HepG2 (cell line): ENCODE results near the gene PTGR2. TPM values are rescaled to one million over a fixed set of nuclear protein-coding genes. Genes with fewer than 3 reads are reported as not detected.

ENCODE experiments used
- BCLAF1 ChIP-seq: fragments of 450-650 bp; IDR thresholded peaks from 2 replicates; pipeline ENCODE4 v1.6.1; 2017; ENCODE audit warnings: mild to moderate bottlenecking
- DR1 ChIP-seq: sonication (generic); formaldehyde crosslinking; IDR thresholded peaks from 2 replicates; pipeline ENCODE4 v1.8.0; 2021; ENCODE audit warnings: mild to moderate bottlenecking, missing genetic modification reagents, inconsistent platforms
- EEA1 ChIP-seq: sonication (generic); formaldehyde crosslinking; IDR thresholded peaks from 2 replicates; pipeline ENCODE4 v1.5.1; 2020; ENCODE audit warnings: mild to moderate bottlenecking, missing genetic modification reagents, borderline replicate concordance
- ELF4 ChIP-seq: sonication (generic); formaldehyde crosslinking; IDR thresholded peaks from 2 replicates; pipeline ENCODE4 v1.5.0; 2020; ENCODE audit warnings: missing genetic modification reagents, mild to moderate bottlenecking, moderate library complexity, borderline replicate concordance
- FOXM1 ChIP-seq: sonication (generic); formaldehyde crosslinking; IDR thresholded peaks from 2 replicates; pipeline ENCODE4 v1.5.0; 2020; ENCODE audit warnings: missing genetic modification reagents
- FOXP1 ChIP-seq, 2 experiments: fragments of 450-650 bp in 1 of 2; IDR thresholded peaks; 2 replicates each; pipeline ENCODE4 v1.6.1; 2017 to 2018; ENCODE audit warnings: antibody characterized with exemption in 1 of 2
- HMG20A ChIP-seq: IDR thresholded peaks from 2 replicates; pipeline ENCODE4 v1.6.1; 2016; ENCODE audit warnings: borderline replicate concordance
- MAFF ChIP-seq: IDR thresholded peaks from 2 replicates; pipeline ENCODE4 v1.6.1; 2011; ENCODE audit warnings: low read depth, low read length, improper control_type of control experiment
- NRL ChIP-seq: sonication (generic); formaldehyde crosslinking; IDR thresholded peaks from 2 replicates; pipeline ENCODE4 v1.5.0; 2020; ENCODE audit warnings: missing genetic modification reagents, mild to moderate bottlenecking, moderate library complexity, borderline replicate concordance
- POLR2G ChIP-seq: fragments of 200-400 bp; formaldehyde crosslinking; IDR thresholded peaks from 2 replicates; pipeline ENCODE4 v1.6.1; 2018; ENCODE audit warnings: mild to moderate bottlenecking, low read depth, low read length, moderate library complexity
- PRPF4 ChIP-seq: fragments of 200-400 bp; formaldehyde crosslinking; IDR thresholded peaks from 2 replicates; pipeline ENCODE4 v1.6.1; 2016; ENCODE audit warnings: low read length, low read depth; ENCODE audit not compliant: poor library complexity, severe bottlenecking
- SKI ChIP-seq: fragments of 450-650 bp; IDR thresholded peaks from one replicate; pipeline ENCODE4 v1.6.1; 2018; ENCODE audit warnings: mild to moderate bottlenecking; ENCODE audit not compliant: partially characterized antibody
- SNAI1 ChIP-seq: sonication (generic); formaldehyde crosslinking; IDR thresholded peaks from 2 replicates; pipeline ENCODE4 v1.5.0; 2020; ENCODE audit warnings: mild to moderate bottlenecking, missing genetic modification reagents, borderline replicate concordance
- ZNF17 ChIP-seq: sonication (generic); formaldehyde crosslinking; IDR thresholded peaks from 2 replicates; pipeline ENCODE4 v1.5.0; 2020; ENCODE audit warnings: mild to moderate bottlenecking, missing genetic modification reagents
- ZNF331 ChIP-seq: sonication (generic); formaldehyde crosslinking; IDR thresholded peaks from 2 replicates; pipeline ENCODE4 v1.4.0; 2020; ENCODE audit warnings: missing genetic modification reagents
- ZNF549 ChIP-seq: sonication (generic); formaldehyde crosslinking; IDR thresholded peaks from 2 replicates; pipeline ENCODE4 v1.5.0; 2020; ENCODE audit warnings: missing genetic modification reagents
- ZNF562 ChIP-seq: sonication (generic); formaldehyde crosslinking; IDR thresholded peaks from 2 replicates; pipeline ENCODE4 v1.8.0; 2022; ENCODE audit warnings: missing genetic modification reagents, borderline replicate concordance
- ZNF564 ChIP-seq: sonication (generic); formaldehyde crosslinking; IDR thresholded peaks from 2 replicates; pipeline ENCODE4 v1.8.1; 2023; ENCODE audit warnings: mild to moderate bottlenecking, missing genetic modification reagents
- ZNF567 ChIP-seq: sonication (generic); formaldehyde crosslinking; IDR thresholded peaks from 2 replicates; pipeline ENCODE4 v1.8.1; 2023; ENCODE audit warnings: mild to moderate bottlenecking, missing genetic modification reagents, borderline replicate concordance
- ZNF674 ChIP-seq: sonication (generic); formaldehyde crosslinking; IDR thresholded peaks from 2 replicates; pipeline ENCODE4 v1.5.0; 2020; ENCODE audit warnings: low read depth, mild to moderate bottlenecking, missing genetic modification reagents
- ZNF768 ChIP-seq: sonication (generic); formaldehyde crosslinking; IDR thresholded peaks from 2 replicates; pipeline ENCODE4 v1.4.0; 2020; ENCODE audit warnings: missing genetic modification reagents
- ZNF841 ChIP-seq: sonication (generic); formaldehyde crosslinking; IDR thresholded peaks from 2 replicates; pipeline ENCODE4 v1.8.1; 2023; ENCODE audit warnings: missing genetic modification reagents, borderline replicate concordance
- polyA plus RNA-seq, 8 experiments: library from polyadenylated mRNA; depleted of rRNA in 3 of 8; stranded (reverse) in 7 of 8; unstranded in 1 of 8; fragments of >200 nt; fragmentation: Illumina TruSeq in 4 of 8; extraction: Trizol in 4 of 8; gene quantifications; 2 replicates each; pipeline versions ENCODE4 v1.2.1 to v1.2.3, GENCODE V29; 2011 to 2016; ENCODE audit warnings: low read depth in 4 of 8, missing spikeins in 1 of 8, mixed read lengths in 1 of 8; ENCODE audit not compliant: insufficient read depth in 1 of 8
- total RNA-seq, 5 experiments: library from RNA; depleted of rRNA; stranded (reverse); fragments of >200 nt; fragmentation: Illumina TruSeq; extraction: Trizol; gene quantifications; 2 replicates each; pipeline ENCODE4 v1.2.3, GENCODE V29; 2016; ENCODE audit warnings: low read depth in 1 of 5
- TF ChIP-seq, protein P1 (sequence below): sonication (generic); formaldehyde crosslinking; IDR thresholded peaks from 2 replicates; pipeline ENCODE4 v1.4.0; 2020; ENCODE audit warnings: mild to moderate bottlenecking, missing genetic modification reagents

PTGR2 gene
- total and polyA plus RNA-seq, 2 of the 13 experiments (the other 11 are each of a cell fraction or from before 2014, with no cell fraction given), result 3.0 to 4.3 TPM

- peak; percentile 78; the same call in 1 of the 2 replicates for TF ChIP-seq NRL (CRISPR knock-in tag)
- TF ChIP-seq ELF4 (CRISPR knock-in tag), result peak; percentile 80; the same call in 1 of the 2 replicates
- peak; percentile 52; the same call in 1 of the 2 replicates for TF ChIP-seq ZNF549
- TF ChIP-seq ZNF841 (CRISPR knock-in tag), result no peak
- TF ChIP-seq HMG20A (CRISPR knock-in tag), result peak; percentile 27; the same call in 1 of the 2 replicates
- TF ChIP-seq FOXM1 (CRISPR knock-in tag), result no peak
- peak; percentile 80 for TF ChIP-seq POLR2G
- peak; percentile 76 for TF ChIP-seq ZNF564 (CRISPR knock-in tag)
- TF ChIP-seq ZNF562 (CRISPR knock-in tag), result no peak
- peak; percentile 64 for TF ChIP-seq ZNF331 (CRISPR knock-in tag)
- TF ChIP-seq ZNF567 (CRISPR knock-in tag), result no peak
- TF ChIP-seq PRPF4, result no peak
- TF ChIP-seq FOXP1 (IDR thresholded peaks at IDR 0.05), result no peak
- TF ChIP-seq FOXP1 (CRISPR knock-in tag; IDR thresholded peaks at IDR 0.05), result no peak; the same call in 1 of the 2 replicates
- peak; percentile 77 for TF ChIP-seq SKI
- peak; percentile 57; the same call in 1 of the 2 replicates for TF ChIP-seq ZNF768
- TF ChIP-seq SNAI1 (CRISPR knock-in tag), result peak; percentile 86; the same call in 1 of the 2 replicates
- 0 out of 2 replicates have a peak, but pooled peaks have one; percentile 61 for TF ChIP-seq EEA1
- TF ChIP-seq BCLAF1, result no peak
- peak; percentile 86 for TF ChIP-seq DR1
- 0 out of 2 replicates have a peak, but pooled peaks have one; percentile 29 for TF ChIP-seq ZNF674
- TF ChIP-seq, protein P1, sequence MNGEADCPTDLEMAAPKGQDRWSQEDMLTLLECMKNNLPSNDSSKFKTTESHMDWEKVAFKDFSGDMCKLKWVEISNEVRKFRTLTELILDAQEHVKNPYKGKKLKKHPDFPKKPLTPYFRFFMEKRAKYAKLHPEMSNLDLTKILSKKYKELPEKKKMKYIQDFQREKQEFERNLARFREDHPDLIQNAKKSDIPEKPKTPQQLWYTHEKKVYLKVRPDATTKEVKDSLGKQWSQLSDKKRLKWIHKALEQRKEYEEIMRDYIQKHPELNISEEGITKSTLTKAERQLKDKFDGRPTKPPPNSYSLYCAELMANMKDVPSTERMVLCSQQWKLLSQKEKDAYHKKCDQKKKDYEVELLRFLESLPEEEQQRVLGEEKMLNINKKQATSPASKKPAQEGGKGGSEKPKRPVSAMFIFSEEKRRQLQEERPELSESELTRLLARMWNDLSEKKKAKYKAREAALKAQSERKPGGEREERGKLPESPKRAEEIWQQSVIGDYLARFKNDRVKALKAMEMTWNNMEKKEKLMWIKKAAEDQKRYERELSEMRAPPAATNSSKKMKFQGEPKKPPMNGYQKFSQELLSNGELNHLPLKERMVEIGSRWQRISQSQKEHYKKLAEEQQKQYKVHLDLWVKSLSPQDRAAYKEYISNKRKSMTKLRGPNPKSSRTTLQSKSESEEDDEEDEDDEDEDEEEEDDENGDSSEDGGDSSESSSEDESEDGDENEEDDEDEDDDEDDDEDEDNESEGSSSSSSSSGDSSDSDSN (CRISPR knock-in tag), result peak; percentile 98
- peak; percentile 25; the same call in 1 of the 2 replicates for TF ChIP-seq MAFF
- no peak for TF ChIP-seq ZNF17 (CRISPR knock-in tag)
These were observed 35.1 kb downstream of the PTGR2 start, which contains the start of gene ZNF410 (continued) for GRCh38 chr14:73886449-73887317.
